Raji (cell line): ENCODE data around the gene HS3ST2.

Experiments
- POLR2A ChIP-seq: IDR thresholded peaks from 2 replicates; pipeline ENCODE4 v1.6.1; 2011; ENCODE audit warnings: low read depth, low read length, control low read depth; ENCODE audit not compliant: insufficient read depth

The HS3ST2 gene

GRCh38 chr16:22797551-22797950 is 16.4 kb upstream of the HS3ST2 start:
- no peak for TF ChIP-seq POLR2A

DNA sequence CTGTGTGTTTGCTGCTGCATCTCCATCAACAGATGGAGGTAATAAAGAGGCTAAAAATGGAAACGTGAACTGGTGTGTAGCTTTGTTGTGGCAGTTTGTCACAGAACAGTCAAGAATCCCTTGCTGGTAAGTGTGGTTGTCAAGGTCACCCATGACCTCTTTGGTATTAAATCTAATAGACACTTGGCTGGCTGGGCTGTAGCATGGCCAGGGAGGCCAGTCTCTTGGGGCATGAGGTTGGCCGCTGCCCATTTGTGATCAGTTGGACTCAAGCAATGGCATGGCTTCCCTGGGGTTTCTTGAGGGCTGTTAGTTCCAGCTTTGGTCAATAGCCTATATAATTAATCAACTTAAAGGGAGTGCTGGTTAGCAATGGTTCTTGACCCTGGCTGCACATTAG is 14.8 kb upstream of the HS3ST2 start:
- TF ChIP-seq POLR2A, result no peak

DNA sequence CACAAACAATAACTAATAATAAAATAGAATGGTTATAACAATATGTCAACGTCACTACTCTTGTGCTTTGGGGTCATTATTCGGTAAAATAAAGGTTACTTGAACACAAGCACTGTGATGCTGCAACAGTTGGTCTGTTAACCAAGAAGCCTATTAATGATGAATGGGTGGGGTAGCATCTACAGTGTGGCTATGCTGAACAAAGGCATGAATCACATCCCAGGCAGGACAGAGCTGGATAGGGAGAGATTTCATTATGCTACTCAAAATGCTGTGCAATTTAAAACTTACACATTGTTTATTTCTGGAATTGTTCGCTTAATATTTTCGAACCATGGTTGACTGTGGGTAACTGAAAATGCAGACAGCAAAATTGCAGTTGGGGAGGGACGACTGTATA is 9.1 kb upstream of the HS3ST2 start:
- TF ChIP-seq POLR2A, result no peak

GRCh38 chr16:22805326-22805725 is 8.6 kb upstream of the HS3ST2 start:
- TF ChIP-seq POLR2A, result no peak

DNA sequence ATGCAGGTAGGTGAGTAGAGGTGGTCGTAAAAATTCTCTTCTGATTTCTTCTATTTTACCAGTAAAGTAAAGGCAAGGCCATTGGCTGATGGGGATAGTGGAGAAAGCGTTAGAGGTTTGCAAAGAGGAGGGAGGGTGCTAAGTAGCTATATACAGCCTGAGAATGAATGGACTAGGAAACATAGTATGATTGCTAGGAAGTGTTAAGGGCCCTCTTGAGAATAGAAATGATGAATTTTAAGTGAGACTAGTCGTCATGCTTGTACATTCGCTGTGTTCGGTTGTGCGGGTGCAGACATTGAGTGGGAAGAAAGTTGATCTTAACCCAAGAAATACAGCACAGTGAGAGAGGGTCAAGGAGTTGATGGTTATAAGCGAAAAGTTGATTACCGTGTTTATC is 7.2 kb upstream of the HS3ST2 start:
- TF ChIP-seq POLR2A, result no peak

DNA sequence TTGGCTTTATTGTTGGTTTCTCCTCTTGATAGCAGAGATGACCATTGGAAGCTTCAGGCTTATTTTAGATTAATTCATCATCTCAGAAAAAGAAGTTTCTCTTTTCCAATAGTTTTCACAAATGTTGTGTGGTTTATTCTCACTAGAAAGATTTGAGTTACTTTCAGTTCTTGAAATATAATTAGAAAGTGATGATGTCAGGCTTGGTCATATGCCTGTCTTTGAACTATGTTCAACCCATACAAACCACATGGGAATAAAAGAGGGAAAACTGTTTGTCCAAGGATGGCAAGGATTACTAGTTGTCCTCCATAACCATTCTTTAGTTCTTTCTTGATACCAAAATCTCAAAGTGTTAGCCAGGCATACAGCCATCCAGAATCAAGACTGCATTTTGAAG is 3.7 kb upstream of the HS3ST2 start:
- no peak for TF ChIP-seq POLR2A

GRCh38 chr16:22813223-22813947 is 577 bp upstream of the HS3ST2 start:
- no peak for TF ChIP-seq POLR2A

GRCh38 chr16:22814711-22815105 is 746 bp downstream of the HS3ST2 start:
- no peak for TF ChIP-seq POLR2A

GRCh38 chr16:22815863-22816262 is 1.9 kb downstream of the HS3ST2 start:
- TF ChIP-seq POLR2A, result no peak

GRCh38 chr16:22816475-22816874 is 2.5 kb downstream of the HS3ST2 start:
- no peak for TF ChIP-seq POLR2A

DNA sequence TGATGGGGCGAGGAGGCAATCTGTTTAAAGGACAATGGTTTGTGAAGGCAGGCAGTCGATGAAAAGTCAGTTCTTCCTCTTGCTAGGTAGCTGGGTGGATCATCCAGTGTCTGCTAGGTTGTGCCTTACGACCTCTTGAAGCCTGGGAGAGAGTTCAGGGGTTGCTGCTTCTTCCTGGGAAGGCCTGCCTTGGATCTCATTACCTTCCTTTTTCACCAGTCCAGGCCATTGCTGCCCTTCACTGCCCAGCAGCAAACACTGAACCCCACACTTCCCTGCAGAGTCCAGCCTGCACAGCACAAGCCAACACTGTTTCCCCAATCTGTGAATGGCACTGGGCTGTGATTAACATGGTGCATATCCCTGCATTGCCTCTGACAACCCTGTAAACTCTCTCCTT is 24.7 kb downstream of the HS3ST2 start:
- no peak for TF ChIP-seq POLR2A

GRCh38 chr16:22843122-22843521 is 29.2 kb downstream of the HS3ST2 start:
- TF ChIP-seq POLR2A, result no peak

GRCh38 chr16:22843856-22844255 is 29.9 kb downstream of the HS3ST2 start:
- TF ChIP-seq POLR2A, result no peak

- TF ChIP-seq POLR2A, result no peak
Observed at GRCh38 chr16:22844416-22844815, 30.5 kb downstream of the HS3ST2 start.

- TF ChIP-seq POLR2A, result no peak
Observed at GRCh38 chr16:22847100-22847499, 33.1 kb downstream of the HS3ST2 start.

GRCh38 chr16:22847690-22848089 is 33.7 kb downstream of the HS3ST2 start:
- TF ChIP-seq POLR2A, result no peak

DNA sequence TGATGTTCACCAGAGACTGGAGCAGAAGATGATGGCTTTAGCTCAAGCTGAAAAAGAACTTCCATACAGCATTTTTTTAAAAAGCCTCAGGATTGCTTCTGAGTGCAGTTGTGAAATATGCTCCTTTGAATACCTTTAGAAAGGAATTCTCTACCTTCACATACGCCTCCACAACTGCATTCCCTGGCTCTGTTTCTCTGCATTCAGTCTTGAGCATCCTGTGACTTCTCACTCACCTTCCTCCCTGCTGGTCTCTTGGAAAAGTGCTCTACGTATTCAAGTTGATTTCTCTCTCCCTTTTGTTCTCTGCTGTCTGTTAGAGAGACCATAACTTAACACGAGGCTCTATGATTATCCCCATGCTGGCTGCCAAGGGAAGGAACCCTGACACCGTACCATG is 34.5 kb downstream of the HS3ST2 start:
- no peak for TF ChIP-seq POLR2A
